GM23248 (cell line): ENCODE data around the gene SEMA4A. TPM values are rescaled to one million over a fixed set of nuclear protein-coding genes. Genes with fewer than 3 reads are reported as not detected.

Experiments used
- DNase-seq: peaks from one replicate; pipeline ENCODE4 v3.0.0-alpha.2; 2015
- H2AFZ ChIP-seq: fragments of 200-600 bp; sonication (generic); 2 replicates; pipeline ENCODE4 v1.6.1; 2016; ENCODE audit warnings: antibody characterized with exemption
- H3F3A ChIP-seq: fragments of 200-600 bp; sonication (generic); 2 replicates; pipeline ENCODE4 v1.6.1; 2016; ENCODE audit warnings: mild to moderate bottlenecking, antibody characterized with exemption, mixed run types; ENCODE audit not compliant: insufficient read depth
- H3K27ac ChIP-seq: fragments of 200-600 bp; sonication (generic); 2 replicates; pipeline ENCODE4 v1.5.1; 2016; ENCODE audit warnings: mild to moderate bottlenecking
- H3K27me3 ChIP-seq: fragments of 200-600 bp; sonication (generic); replicated peaks from 2 replicates; pipeline ENCODE4 v1.6.1; 2016; ENCODE audit warnings: mild to moderate bottlenecking; ENCODE audit not compliant: insufficient read depth
- H3K36me3 ChIP-seq: fragments of 200-600 bp; sonication (generic); 2 replicates; pipeline ENCODE4 v1.6.1; 2016; ENCODE audit warnings: low read depth, mild to moderate bottlenecking
- H3K4me1 ChIP-seq: fragments of 200-600 bp; sonication (generic); 2 replicates; pipeline ENCODE4 v1.6.1; 2016; ENCODE audit warnings: mild to moderate bottlenecking; ENCODE audit not compliant: insufficient read depth
- H3K4me2 ChIP-seq: fragments of 200-600 bp; sonication (generic); one replicate; pipeline ENCODE4 v1.6.1; 2016; ENCODE audit warnings: mild to moderate bottlenecking; ENCODE audit not compliant: unreplicated experiment
- H3K4me3 ChIP-seq: fragments of 200-600 bp; sonication (generic); 2 replicates; pipeline ENCODE4 v1.5.1; 2016; ENCODE audit warnings: mild to moderate bottlenecking
- H3K79me2 ChIP-seq: fragments of 200-600 bp; sonication (generic); 2 replicates; pipeline ENCODE4 v1.6.1; 2016; ENCODE audit warnings: mild to moderate bottlenecking; ENCODE audit not compliant: insufficient read depth
- H3K9ac ChIP-seq: fragments of 200-600 bp; sonication (generic); 2 replicates; pipeline ENCODE4 v1.6.1; 2016; ENCODE audit warnings: mild to moderate bottlenecking
- H3K9me2 ChIP-seq: fragments of 200-600 bp; sonication (generic); 2 replicates; pipeline ENCODE4 v1.6.1; 2016; ENCODE audit warnings: mixed run types, mild to moderate bottlenecking, moderate library complexity; ENCODE audit not compliant: insufficient read depth
- H3K9me3 ChIP-seq: fragments of 200-600 bp; sonication (generic); one replicate; pipeline ENCODE4 v1.6.1; 2017; ENCODE audit warnings: low read depth
- H4K20me1 ChIP-seq: fragments of 200-600 bp; sonication (generic); 2 replicates; pipeline ENCODE4 v1.6.0; 2016; ENCODE audit not compliant: insufficient read depth
- EZH2 ChIP-seq: fragments of 200-600 bp; sonication (generic); IDR thresholded peaks from 2 replicates; pipeline ENCODE4 v1.6.1; 2018; ENCODE audit warnings: antibody characterized with exemption, mild to moderate bottlenecking; ENCODE audit not compliant: insufficient read depth, poor library complexity, severe bottlenecking
- EZH2phosphoT487 ChIP-seq: fragments of 200-600 bp; sonication (generic); IDR thresholded peaks from 2 replicates; pipeline ENCODE4 v1.6.1; 2018; ENCODE audit warnings: antibody characterized with exemption, moderate library complexity, mild to moderate bottlenecking, low read depth; ENCODE audit not compliant: insufficient read depth
- WGBS, 2 experiments: methylation state at CpG; one replicate each; pipeline ENCODE4 v1.1.6; 2015 to 2017; ENCODE audit warnings: low lambda C conversion rate in 2 of 2, low coverage in 1 of 2; ENCODE audit errors: missing lambda C conversion rate in 2 of 2; 5-methylcytosine and 5-hydroxymethylcytosine counted together
- in situ Hi-C: fragments of 300-500 bp; cut with MboI; formaldehyde crosslinking; loops from 2 replicates; pipeline ENCODE4 v1.15.0; 2020
- polyA plus RNA-seq: library from polyadenylated mRNA; unstranded; fragments of >200 nt; fragmentation: Nextera tagmentation; extraction: Ambion mirVana; gene quantifications from 2 replicates; pipeline ENCODE4 v1.2.1, GENCODE V29; 2016
- total RNA-seq: library from RNA; depleted of rRNA; stranded (reverse); fragments of >200 nt; shearing (Covaris generic); gene quantifications from 2 replicates; pipeline ENCODE4 v1.2.3, GENCODE V29; 2014

Gene SEMA4A
- total and polyA plus RNA-seq, 2 experiments from 2014 or later, result 0.35 to 1.1 TPM

DNA sequence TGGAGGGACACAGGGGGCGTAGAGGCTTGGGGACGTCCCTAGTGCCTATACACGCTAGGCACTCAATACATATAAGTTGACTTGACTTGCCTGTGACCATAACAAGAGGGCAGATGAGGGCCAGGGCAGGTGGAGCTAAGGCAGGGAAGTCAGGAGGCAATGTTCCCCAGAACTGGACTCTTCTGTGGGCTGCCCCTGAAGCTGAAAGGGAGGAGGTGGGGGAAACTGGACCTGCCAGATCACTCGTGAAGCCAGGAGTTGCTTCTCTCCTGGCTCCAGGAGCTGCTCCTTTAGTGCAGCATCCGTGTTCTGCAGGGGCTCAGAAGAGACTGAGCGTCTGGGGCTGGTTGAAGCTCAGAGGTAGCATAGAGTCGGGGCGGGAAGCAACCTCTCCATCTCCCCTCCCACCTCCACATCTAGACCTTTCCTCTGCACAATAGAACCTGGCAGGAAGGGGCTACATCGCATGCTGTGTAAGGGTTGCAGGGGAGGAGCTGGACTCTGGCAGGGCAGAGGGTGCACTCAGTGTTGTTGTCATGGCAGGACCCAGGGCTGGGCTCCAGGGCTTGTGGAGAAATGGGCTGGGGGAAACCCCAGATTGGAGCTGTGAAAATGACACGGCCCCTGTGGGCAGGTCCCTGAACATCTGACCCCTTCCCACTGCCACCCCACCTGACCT lies 2.9 kb upstream of the SEMA4A start:
- no peak for DNase-seq
- peaks cover 9% of the 10 kb centered on the region for H3F3A ChIP-seq
- no peak overlapping the region for H2AFZ ChIP-seq
- H3K27ac ChIP-seq, result no peak overlapping the region
- peaks cover 26% of the 10 kb centered on the region for H3K4me1 ChIP-seq
- no peaks in the 10 kb centered on the region for H3K9me3 ChIP-seq
- 47 to 65% methylated on average over 10 of the region's 10 CpGs for WGBS, 2 experiments
- H3K27me3 ChIP-seq, result no peaks in the 10 kb centered on the region
- no peak overlapping the region for H3K4me3 ChIP-seq
- no peaks in the 10 kb centered on the region for H3K9me2 ChIP-seq
- no peak overlapping the region for H3K9ac ChIP-seq
- no peaks in the 10 kb centered on the region for H3K79me2 ChIP-seq
- TF ChIP-seq EZH2, result no peak
- TF ChIP-seq EZH2phosphoT487, result no peak
- no peak overlapping the region for H3K4me2 ChIP-seq
- no peaks in the 10 kb centered on the region for H3K36me3 ChIP-seq
- no peaks in the 10 kb centered on the region for H4K20me1 ChIP-seq
- in situ Hi-C loops, result no loop called here

- no peaks in the 10 kb centered on the region for H3K27me3 ChIP-seq
- in situ Hi-C loops, result no loop called here
Measured at GRCh38 chr1:156151093-156151688, 2.2 kb upstream of the SEMA4A start.

GRCh38 chr1:156152628-156153027 lies 757 bp upstream of the SEMA4A start:
- in situ Hi-C loops, result no loop called here
- H2AFZ ChIP-seq, result no peak overlapping the region

More at GRCh38 chr1:156151093-156151688, 2.2 kb upstream of the SEMA4A start:
- TF ChIP-seq EZH2phosphoT487, result no peak
- TF ChIP-seq EZH2, result no peak
- Histone ChIP-seq H3K4me3 (no peak overlapping the region), H3K79me2 (no peaks in the 10 kb centered on the region), H3K9me2 (no peaks in the 10 kb centered on the region), H3K27ac (peak overlapping the region; percentile 34; the same call in 1 of the 2 replicates), H2AFZ (no peak overlapping the region), H3K9ac (0 out of 2 replicates have a peak overlapping the region, but pooled peaks have one; percentile 20), H3K4me1 (peaks cover 21% of the 10 kb centered on the region), H3F3A (0 out of 2 replicates have a peak, but pooled peaks cover 4% of the 10 kb centered on the region), H3K9me3 (no peaks in the 10 kb centered on the region), H3K36me3 (no peaks in the 10 kb centered on the region), H3K4me2 (no peak overlapping the region), H4K20me1 (no peaks in the 10 kb centered on the region)
- 37 to 41% methylated on average over 6 of the region's 6 CpGs for WGBS, 2 experiments
- peak; percentile 87 for DNase-seq

DNA sequence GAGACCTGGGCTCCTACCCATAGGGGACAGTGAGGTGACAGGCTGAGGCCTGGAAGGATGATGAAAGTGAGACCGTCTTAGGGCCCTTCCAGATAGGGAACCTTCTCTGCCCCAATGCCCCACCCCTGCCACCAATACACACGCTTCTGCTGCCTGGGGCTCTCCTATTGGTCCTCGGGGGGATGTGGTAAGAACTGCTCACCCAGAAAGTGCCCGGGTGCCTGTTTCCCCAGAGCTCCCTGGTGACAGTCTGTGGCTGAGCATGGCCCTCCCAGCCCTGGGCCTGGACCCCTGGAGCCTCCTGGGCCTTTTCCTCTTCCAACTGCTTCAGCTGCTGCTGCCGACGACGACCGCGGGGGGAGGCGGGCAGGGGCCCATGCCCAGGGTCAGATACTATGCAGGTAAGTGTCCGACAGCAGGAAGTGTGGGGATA lies 948 bp downstream of the SEMA4A start:
- in situ Hi-C loops, result no loop called here
- Histone ChIP-seq H3K27ac (no peak overlapping the region), H3K27me3 (no peaks in the 10 kb centered on the region), H3K9me2 (no peaks in the 10 kb centered on the region), H3K4me3 (no peak overlapping the region), H3K4me1 (peaks cover 13% of the 10 kb centered on the region; the same call in 1 of the 2 replicates), H3K79me2 (no peaks in the 10 kb centered on the region), H3K4me2 (no peak overlapping the region), H2AFZ (no peak overlapping the region), H3F3A (no peaks in the 10 kb centered on the region), H4K20me1 (no peaks in the 10 kb centered on the region), H3K9me3 (no peaks in the 10 kb centered on the region), H3K36me3 (no peaks in the 10 kb centered on the region), H3K9ac (no peak overlapping the region)
- WGBS, 2 experiments, result 75 to 77% methylated on average over 9 to 11 of the region's 11 CpGs
- DNase-seq, result no peak
- TF ChIP-seq EZH2, result no peak
- TF ChIP-seq EZH2phosphoT487, result no peak

More at GRCh38 chr1:156152628-156153027, 757 bp upstream of the SEMA4A start:
- H3K4me2 ChIP-seq, result no peak overlapping the region
- no peaks in the 10 kb centered on the region for H3K9me2 ChIP-seq
- no peaks in the 10 kb centered on the region for H4K20me1 ChIP-seq
- H3K9me3 ChIP-seq, result no peaks in the 10 kb centered on the region
- no peaks in the 10 kb centered on the region for H3K36me3 ChIP-seq
- H3K79me2 ChIP-seq, result no peaks in the 10 kb centered on the region
- DNase-seq, result no peak
- no peak overlapping the region for H3K9ac ChIP-seq
- H3K4me1 ChIP-seq, result peaks cover 13% of the 10 kb centered on the region; the same call in 1 of the 2 replicates
- no peaks in the 10 kb centered on the region for H3F3A ChIP-seq
- H3K27me3 ChIP-seq, result no peaks in the 10 kb centered on the region
- H3K27ac ChIP-seq, result no peak overlapping the region
- WGBS, 2 experiments, result 75 to 82% methylated on average over 5 of the region's 5 CpGs
- TF ChIP-seq EZH2phosphoT487, result no peak
- TF ChIP-seq EZH2, result no peak
- no peak overlapping the region for H3K4me3 ChIP-seq
